PFSK-1 (cell line): ENCODE data around the gene PHACTR1.

Experiments
- FOXP2 ChIP-seq: optimal IDR thresholded peaks from 2 replicates; pipeline ENCODE3; 2011; ENCODE audit warnings: borderline replicate concordance, control low read depth, inconsistent platforms; ENCODE audit not compliant: insufficient read depth; ENCODE audit errors: extremely low read length, extremely low read depth
- POLR2AphosphoS5 ChIP-seq: IDR thresholded peaks from 2 replicates; pipeline ENCODE4 v1.6.1; 2012; ENCODE audit warnings: low read depth, mild to moderate bottlenecking, control low read depth, low read length, moderate library complexity
- SIN3A ChIP-seq: IDR thresholded peaks from 2 replicates; pipeline ENCODE4 v1.6.1; 2012; ENCODE audit warnings: mild to moderate bottlenecking, low read length, moderate library complexity, borderline replicate concordance; ENCODE audit not compliant: insufficient read depth
- TAF1 ChIP-seq: IDR thresholded peaks from 2 replicates; pipeline ENCODE4 v1.6.1; 2012; ENCODE audit warnings: low read length, control low read depth, borderline replicate concordance; ENCODE audit not compliant: insufficient read depth
- TF ChIP-seq, protein P1 (sequence below), 2 experiments: IDR thresholded peaks; 2 replicates each; pipeline versions ENCODE4 v1.6.1 to v1.8.0; 2011 to 2012; ENCODE audit warnings: low read depth in 2 of 2, low read length in 2 of 2, control low read depth in 1 of 2, inconsistent platforms in 1 of 2, mild to moderate bottlenecking in 1 of 2, moderate library complexity in 1 of 2; ENCODE audit not compliant: insufficient read depth in 1 of 2

Gene PHACTR1

DNA sequence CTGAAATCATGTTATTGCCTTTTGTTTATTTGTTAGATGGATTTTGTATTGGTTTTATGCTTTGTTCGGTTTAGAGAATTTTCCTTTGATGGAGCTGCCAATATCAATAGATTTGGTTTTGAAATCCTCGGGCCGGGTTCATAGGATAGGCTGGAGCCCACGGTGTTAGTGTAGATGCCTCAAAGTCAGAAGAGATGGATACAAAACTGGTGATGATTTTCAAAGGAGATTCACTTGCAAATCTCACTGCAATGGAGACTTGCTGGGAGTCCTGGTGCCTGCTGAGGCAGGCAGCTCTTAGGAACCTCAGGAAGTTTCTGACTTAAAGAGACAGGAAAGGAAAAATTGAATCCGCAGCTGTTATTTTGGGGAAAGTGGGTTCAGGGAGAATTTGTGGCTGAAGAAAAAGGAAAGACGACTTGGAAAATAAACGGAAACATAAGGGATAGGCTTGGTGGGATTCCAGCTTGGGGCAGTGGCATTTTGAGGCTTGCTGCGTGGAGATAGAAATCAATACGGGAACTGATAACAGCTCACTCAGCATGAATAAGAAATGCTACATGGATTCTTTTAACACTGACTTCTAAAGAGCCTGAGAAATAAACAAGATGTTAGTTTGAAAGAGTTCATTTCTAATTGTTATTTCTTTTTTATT, 241.6 kb downstream of the PHACTR1 start:
- no peak for TF ChIP-seq POLR2AphosphoS5
- TF ChIP-seq, protein P1, sequence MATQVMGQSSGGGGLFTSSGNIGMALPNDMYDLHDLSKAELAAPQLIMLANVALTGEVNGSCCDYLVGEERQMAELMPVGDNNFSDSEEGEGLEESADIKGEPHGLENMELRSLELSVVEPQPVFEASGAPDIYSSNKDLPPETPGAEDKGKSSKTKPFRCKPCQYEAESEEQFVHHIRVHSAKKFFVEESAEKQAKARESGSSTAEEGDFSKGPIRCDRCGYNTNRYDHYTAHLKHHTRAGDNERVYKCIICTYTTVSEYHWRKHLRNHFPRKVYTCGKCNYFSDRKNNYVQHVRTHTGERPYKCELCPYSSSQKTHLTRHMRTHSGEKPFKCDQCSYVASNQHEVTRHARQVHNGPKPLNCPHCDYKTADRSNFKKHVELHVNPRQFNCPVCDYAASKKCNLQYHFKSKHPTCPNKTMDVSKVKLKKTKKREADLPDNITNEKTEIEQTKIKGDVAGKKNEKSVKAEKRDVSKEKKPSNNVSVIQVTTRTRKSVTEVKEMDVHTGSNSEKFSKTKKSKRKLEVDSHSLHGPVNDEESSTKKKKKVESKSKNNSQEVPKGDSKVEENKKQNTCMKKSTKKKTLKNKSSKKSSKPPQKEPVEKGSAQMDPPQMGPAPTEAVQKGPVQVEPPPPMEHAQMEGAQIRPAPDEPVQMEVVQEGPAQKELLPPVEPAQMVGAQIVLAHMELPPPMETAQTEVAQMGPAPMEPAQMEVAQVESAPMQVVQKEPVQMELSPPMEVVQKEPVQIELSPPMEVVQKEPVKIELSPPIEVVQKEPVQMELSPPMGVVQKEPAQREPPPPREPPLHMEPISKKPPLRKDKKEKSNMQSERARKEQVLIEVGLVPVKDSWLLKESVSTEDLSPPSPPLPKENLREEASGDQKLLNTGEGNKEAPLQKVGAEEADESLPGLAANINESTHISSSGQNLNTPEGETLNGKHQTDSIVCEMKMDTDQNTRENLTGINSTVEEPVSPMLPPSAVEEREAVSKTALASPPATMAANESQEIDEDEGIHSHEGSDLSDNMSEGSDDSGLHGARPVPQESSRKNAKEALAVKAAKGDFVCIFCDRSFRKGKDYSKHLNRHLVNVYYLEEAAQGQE (IDR thresholded peaks at IDR 0.05; ENCODE audit: insufficient read depth in 1 of 2, low read depth in 2 of 2, low read length in 2 of 2): no peak
- TF ChIP-seq SIN3A: no peak
- TF ChIP-seq TAF1: no peak
- TF ChIP-seq FOXP2: no peak

DNA sequence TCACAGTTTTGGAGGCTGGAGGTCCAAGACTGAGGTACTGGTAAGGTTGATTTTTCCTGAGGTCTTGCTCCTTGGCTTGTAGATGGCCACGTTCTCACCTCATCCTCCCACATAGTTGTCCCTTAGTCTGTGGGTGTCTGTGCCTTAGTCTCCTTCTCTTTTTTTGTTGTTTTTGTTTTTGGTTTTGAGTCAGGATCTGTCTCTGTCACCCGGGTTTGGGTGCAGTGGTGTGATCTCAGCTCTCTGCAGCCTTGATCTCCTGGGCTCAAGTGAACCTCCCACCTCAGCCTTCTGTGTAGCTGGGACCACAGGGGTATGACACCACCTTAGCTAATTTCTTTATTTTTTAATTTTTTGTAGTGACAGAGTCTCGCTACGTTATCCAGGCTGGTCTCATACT, 245.2 kb downstream of the PHACTR1 start:
- TF ChIP-seq, protein P1 (IDR thresholded peaks at IDR 0.05; ENCODE audit: insufficient read depth in 1 of 2, low read depth in 2 of 2, low read length in 2 of 2): no peak
- TF ChIP-seq POLR2AphosphoS5: no peak
- no peak for TF ChIP-seq TAF1
- TF ChIP-seq SIN3A: no peak
- no peak for TF ChIP-seq FOXP2

DNA sequence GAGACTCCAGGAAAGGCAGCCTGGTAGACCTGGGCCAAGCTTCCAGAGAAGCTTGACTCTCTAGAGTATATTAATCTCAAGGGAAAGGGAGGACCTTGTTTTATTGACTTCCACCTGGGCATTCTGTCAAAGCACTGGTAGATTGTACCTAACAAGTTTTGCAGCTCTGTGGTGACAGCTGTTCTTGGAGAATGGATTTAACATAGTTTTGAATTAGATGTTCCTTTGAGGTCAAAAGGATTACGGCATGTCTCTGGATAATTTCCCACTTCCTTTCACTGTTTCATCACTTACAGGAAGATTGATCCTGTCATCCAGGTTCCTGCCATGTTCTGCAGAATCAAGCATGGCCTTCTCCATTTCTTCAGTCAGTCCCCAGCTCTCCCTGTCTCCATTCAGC, 246.0 kb downstream of the PHACTR1 start:
- no peak for TF ChIP-seq FOXP2
- no peak for TF ChIP-seq POLR2AphosphoS5
- TF ChIP-seq, protein P1 (IDR thresholded peaks at IDR 0.05; ENCODE audit: insufficient read depth in 1 of 2, low read depth in 2 of 2, low read length in 2 of 2): no peak
- no peak for TF ChIP-seq TAF1
- TF ChIP-seq SIN3A: no peak

DNA sequence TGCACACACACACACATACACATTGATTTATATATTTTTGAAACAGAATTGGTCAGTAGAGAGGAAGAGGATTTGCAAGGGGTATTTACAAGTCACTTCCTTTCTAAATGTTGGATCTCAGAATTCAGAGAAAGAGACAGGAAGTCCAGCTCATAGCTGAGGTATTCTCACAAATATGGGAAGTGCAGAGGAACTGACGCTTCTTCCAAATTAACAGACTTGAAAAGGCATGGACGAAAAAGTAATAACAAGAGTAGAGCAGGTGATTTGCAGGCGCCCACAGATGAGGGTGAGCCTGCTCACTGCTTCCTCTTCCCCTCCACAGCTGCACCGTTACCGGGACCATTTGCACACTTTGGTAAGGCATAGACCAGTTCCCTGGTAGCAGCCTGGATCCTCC, 246.4 kb downstream of the PHACTR1 start:
- TF ChIP-seq SIN3A (no peak), TAF1 (no peak)

DNA sequence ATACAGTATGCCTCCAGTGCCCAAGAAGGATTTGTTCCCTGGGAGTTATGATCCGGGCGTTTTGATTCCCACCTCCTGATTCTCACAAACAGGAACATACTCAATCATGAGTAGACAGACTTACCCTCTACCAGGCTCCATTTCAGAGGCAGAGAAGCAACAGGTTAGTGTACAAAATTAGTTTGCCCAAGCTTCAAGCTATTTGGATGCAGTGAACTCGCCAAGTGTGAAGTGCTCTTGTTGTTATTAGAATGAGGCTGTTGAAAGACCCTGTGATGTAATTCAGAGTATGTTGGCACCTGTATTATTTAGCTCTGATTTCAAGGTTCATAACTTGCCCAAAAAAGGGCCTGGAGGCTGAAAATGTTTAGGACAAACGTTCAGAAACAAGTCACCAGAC, 247.0 kb downstream of the PHACTR1 start:
- TF ChIP-seq SIN3A (no peak), POLR2AphosphoS5 (no peak), FOXP2 (no peak), TAF1 (no peak)
- TF ChIP-seq, protein P1 (IDR thresholded peaks at IDR 0.05; ENCODE audit: insufficient read depth in 1 of 2, low read depth in 2 of 2, low read length in 2 of 2): no peak
